Activated CD8-positive, alpha-beta memory T cell treated with anti-CD3 and anti-CD28 coated beads, Interleukin-2, amount 50 U/mL, for 24 hours (primary cell): ENCODE data around the gene CD79B.

Experiments
- DNase-seq: peaks from one replicate; pipeline ENCODE4 v3.0.0-alpha.2; 2020; ENCODE audit errors: extremely low read depth

The CD79B gene

GRCh38 chr17:63954402-63955063 lies 22.4 kb upstream of the CD79B start:
- no peak for DNase-seq

GRCh38 chr17:63950940-63951907 lies 19.1 kb upstream of the CD79B start:
- DNase-seq, result no peak

- DNase-seq, result no peak
These were observed 17.6 kb upstream of the CD79B start for GRCh38 chr17:63949576-63950250.

GRCh38 chr17:63948521-63948920 lies 16.4 kb upstream of the CD79B start:
- no peak for DNase-seq

- no peak for DNase-seq
These were observed 15.7 kb upstream of the CD79B start for GRCh38 chr17:63947711-63948330.

- no peak for DNase-seq
These were observed 14.6 kb upstream of the CD79B start for GRCh38 chr17:63946440-63947363.

- DNase-seq, result no peak
These were observed 13.8 kb upstream of the CD79B start for GRCh38 chr17:63945784-63946439.

- no peak for DNase-seq
These were observed 12.8 kb upstream of the CD79B start for GRCh38 chr17:63944736-63945499.

- DNase-seq, result no peak
These were observed 11.6 kb upstream of the CD79B start for GRCh38 chr17:63943745-63944144.

GRCh38 chr17:63942309-63942985 lies 10.3 kb upstream of the CD79B start:
- no peak for DNase-seq

GRCh38 chr17:63941751-63942150 lies 9.6 kb upstream of the CD79B start:
- DNase-seq, result no peak

GRCh38 chr17:63941162-63941561 lies 9.0 kb upstream of the CD79B start:
- no peak for DNase-seq

GRCh38 chr17:63940584-63940983 lies 8.5 kb upstream of the CD79B start:
- no peak for DNase-seq

GRCh38 chr17:63939884-63940283 lies 7.8 kb upstream of the CD79B start:
- no peak for DNase-seq

- no peak for DNase-seq
These were observed 7.3 kb upstream of the CD79B start for GRCh38 chr17:63939401-63939800.

GRCh38 chr17:63937920-63938319 lies 5.8 kb upstream of the CD79B start:
- no peak for DNase-seq

GRCh38 chr17:63937319-63937718 lies 5.2 kb upstream of the CD79B start:
- DNase-seq, result no peak

- no peak for DNase-seq
These were observed 2.3 kb upstream of the CD79B start for GRCh38 chr17:63934183-63935112.
